SK-N-MC (cell line): Measurements from ENCODE around the gene CCDC69.

Experiments used
- EZH2 ChIP-seq: fragments of 200-600 bp; sonication (generic); IDR thresholded peaks from one replicate; pipeline ENCODE4 v1.6.1; 2017; ENCODE audit warnings: antibody characterized with exemption
- FOXP2 ChIP-seq: optimal IDR thresholded peaks from 2 replicates; pipeline ENCODE3; 2011; ENCODE audit warnings: mild to moderate bottlenecking, moderate library complexity; ENCODE audit not compliant: insufficient read depth; ENCODE audit errors: extremely low read length, control extremely low read depth
- POLR2AphosphoS5 ChIP-seq: IDR thresholded peaks from 2 replicates; pipeline ENCODE4 v1.6.1; 2012; ENCODE audit warnings: mild to moderate bottlenecking, low read depth, low read length, borderline replicate concordance

DNA sequence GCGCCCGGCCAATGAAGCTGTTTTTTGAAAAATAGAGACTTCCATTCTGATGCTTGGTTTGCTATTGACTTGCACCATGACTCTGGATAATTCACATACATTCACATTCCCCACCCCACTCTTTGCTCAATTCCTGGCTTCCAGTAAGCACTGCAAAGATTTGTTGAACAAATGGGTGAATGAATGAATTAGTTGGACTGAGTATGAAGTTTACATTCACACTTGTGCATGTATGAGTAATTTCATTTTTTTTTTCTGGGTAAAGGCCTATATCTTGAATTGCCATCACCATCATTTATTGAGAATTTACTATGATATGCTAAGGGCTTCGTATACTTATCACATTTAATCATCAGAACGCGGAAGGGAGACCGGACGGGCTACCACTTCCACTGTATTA lies 13.8 kb upstream of the CCDC69 start:
- TF ChIP-seq EZH2 (no peak), POLR2AphosphoS5 (no peak), FOXP2 (no peak)
